HepG2 (cell line): Measurements from ENCODE around the gene CEP104. TPM values are rescaled to one million over a fixed set of nuclear protein-coding genes. Genes with fewer than 3 reads are reported as not detected.

ENCODE experiments used
- ATAC-seq: fragments of 200-7000 bp; cut with Tn5 transposase; 3 replicates; pipeline ENCODE4 v1.9.1; 2020; ENCODE audit warnings: mild to moderate bottlenecking, moderate library complexity
- BruUV-seq: library from RNA; stranded (reverse); fragments of 400-500 nt; replicated peaks from 2 replicates; lab custom pipeline; 2021; lab: Mats Ljungman, UMichigan
- CTCF ChIA-PET: fragments of 300-600 bp; formaldehyde crosslinking; extraction: SDS; loops from one replicate; lab custom pipeline; 2021; ENCODE audit warnings: low total read pairs, inconsistent platforms, low intra/inter-chr PET ratio; lab: Yijun Ruan, JAX
- POLR2A ChIA-PET: fragments of 350-600 bp; sonication (Branson Sonifier 250); formaldehyde crosslinking; loops from one replicate; lab custom pipeline; 2020; ENCODE audit warnings: antibody characterized with exemption, inconsistent platforms; lab: Yijun Ruan, JAX
- DNase-seq: peaks from one replicate; pipeline ENCODE4 v3.0.0-alpha.2; 2015; ENCODE audit warnings: low spot score
- FAIRE-seq: peaks from 3 replicates; lab custom pipeline; 2011; peaks lifted over from hg19 to GRCh38; lab: Jason Lieb, UNC
- H2AFZ ChIP-seq: one replicate; pipeline ENCODE4 v1.6.1; 2011; ENCODE audit warnings: low read length, inconsistent platforms
- H3K27ac ChIP-seq: fragments of 300-600 bp; 3 replicates; pipeline ENCODE4 v1.8.0; 2011; ENCODE audit warnings: mixed run types, mild to moderate bottlenecking, mixed read lengths, low read length, inconsistent platforms; ENCODE audit not compliant: insufficient read depth; ENCODE audit errors: extremely low read length
- H3K27me3 ChIP-seq, 2 experiments: fragments of 200-600 bp in 1 of 2; 2 replicates in 1 of 2; 3 replicates in 1 of 2; pipeline versions ENCODE4 v1.6.0 to v1.8.0; 2011; ENCODE audit warnings: low read length in 2 of 2, mild to moderate bottlenecking in 2 of 2, moderate library complexity in 2 of 2, inconsistent platforms in 1 of 2; ENCODE audit not compliant: insufficient read depth in 2 of 2, control insufficient read depth in 1 of 2
- H3K36me3 ChIP-seq, 2 experiments: fragments of 200-600 bp in 1 of 2; replicated peaks in 1 of 2; 2 replicates in 1 of 2; 3 replicates in 1 of 2; pipeline versions ENCODE4 v1.5.1 to v1.8.0; 2011; ENCODE audit warnings: low read length in 2 of 2, inconsistent platforms in 1 of 2; ENCODE audit not compliant: insufficient read depth in 2 of 2, control insufficient read depth in 1 of 2
- H3K4me1 ChIP-seq: 2 replicates; pipeline ENCODE4 v1.5.1; 2012; ENCODE audit warnings: low read length, inconsistent platforms; ENCODE audit not compliant: insufficient read depth
- H3K4me2 ChIP-seq: 2 replicates; pipeline ENCODE4 v1.6.0; 2011; ENCODE audit warnings: low read depth, low read length, inconsistent platforms
- H3K4me3 ChIP-seq, 3 experiments: fragments of 200-600 bp in 1 of 3; sonication (generic), shearing (Covaris generic) in 1 of 3; replicated peaks in 1 of 3; 2 replicates each; pipeline ENCODE4 v1.5.1; 2011 to 2016; ENCODE audit warnings: low read length in 3 of 3, inconsistent platforms in 2 of 3, low read depth in 2 of 3, mild to moderate bottlenecking in 2 of 3, control low read depth in 1 of 3, mixed read lengths in 1 of 3; ENCODE audit not compliant: insufficient read depth in 1 of 3
- H3K79me2 ChIP-seq: one replicate; pipeline ENCODE4 v1.6.1; 2011; ENCODE audit warnings: low read length, inconsistent platforms; ENCODE audit not compliant: insufficient read depth
- H3K9ac ChIP-seq: 2 replicates; pipeline ENCODE4 v1.6.0; 2011; ENCODE audit warnings: mild to moderate bottlenecking, low read depth, low read length, inconsistent platforms; ENCODE audit not compliant: insufficient read depth
- H3K9me3 ChIP-seq: 2 replicates; pipeline ENCODE4 v1.5.1; 2012; ENCODE audit warnings: mild to moderate bottlenecking, low read length
- H4K20me1 ChIP-seq: 2 replicates; pipeline ENCODE4 v1.6.0; 2011; ENCODE audit warnings: inconsistent platforms, mild to moderate bottlenecking, low read length, moderate library complexity; ENCODE audit not compliant: insufficient read depth
- BHLHE40 ChIP-seq: IDR thresholded peaks from 2 replicates; pipeline ENCODE4 v1.6.1; 2011; ENCODE audit warnings: low read length, improper control_type of control experiment
- CCAR2 ChIP-seq: fragments of 200-400 bp; formaldehyde crosslinking; optimal IDR thresholded peaks from 2 replicates; pipeline ENCODE3; 2018; ENCODE audit warnings: low read depth, mild to moderate bottlenecking, low read length, moderate library complexity
- CEBPG ChIP-seq: IDR thresholded peaks from 2 replicates; pipeline ENCODE4 v1.6.1; 2016
- CENPT ChIP-seq: sonication (generic); formaldehyde crosslinking; IDR thresholded peaks from 2 replicates; pipeline ENCODE4 v1.8.0; 2022; ENCODE audit warnings: low read depth, mild to moderate bottlenecking, moderate library complexity, missing genetic modification reagents
- FOXO1 ChIP-seq: sonication (generic); formaldehyde crosslinking; IDR thresholded peaks from 2 replicates; pipeline ENCODE4 v1.4.0; 2020; ENCODE audit warnings: missing genetic modification reagents
- HNF4A ChIP-seq: sonication (generic); formaldehyde crosslinking; IDR thresholded peaks from 2 replicates; pipeline ENCODE4 v1.4.0; 2020; ENCODE audit warnings: missing genetic modification reagents
- HOXA9 ChIP-seq: sonication (generic); formaldehyde crosslinking; IDR thresholded peaks from 2 replicates; pipeline ENCODE4 v1.8.1; 2022; ENCODE audit warnings: missing genetic modification reagents, mild to moderate bottlenecking, moderate library complexity, borderline replicate concordance
- MAFF ChIP-seq: IDR thresholded peaks from 2 replicates; pipeline ENCODE4 v1.6.1; 2011; ENCODE audit warnings: low read depth, low read length, improper control_type of control experiment
- MEIS1 ChIP-seq: sonication (generic); formaldehyde crosslinking; IDR thresholded peaks from 2 replicates; pipeline ENCODE4 v1.9.0; 2021; ENCODE audit warnings: mild to moderate bottlenecking, missing genetic modification reagents, moderate library complexity, borderline replicate concordance
- PCBP1 ChIP-seq: fragments of 200-400 bp; formaldehyde crosslinking; IDR thresholded peaks from 2 replicates; pipeline ENCODE4 v1.6.1; 2017; ENCODE audit warnings: mild to moderate bottlenecking, low read depth, low read length, borderline replicate concordance
- SAP130 ChIP-seq: IDR thresholded peaks from 2 replicates; pipeline ENCODE4 v1.6.1; 2016; ENCODE audit warnings: low read depth
- TEAD3 ChIP-seq: optimal IDR thresholded peaks from 2 replicates; pipeline ENCODE3; 2016; ENCODE audit warnings: borderline replicate concordance
- WIZ ChIP-seq: sonication (generic); formaldehyde crosslinking; IDR thresholded peaks from 2 replicates; pipeline ENCODE4 v1.5.1; 2020; ENCODE audit warnings: mild to moderate bottlenecking, missing genetic modification reagents
- ZNF101 ChIP-seq: sonication (generic); formaldehyde crosslinking; IDR thresholded peaks from 2 replicates; pipeline ENCODE4 v1.4.0; 2020; ENCODE audit warnings: mild to moderate bottlenecking, low read depth, missing genetic modification reagents, borderline replicate concordance
- ZNF253 ChIP-seq: sonication (generic); formaldehyde crosslinking; IDR thresholded peaks from 2 replicates; pipeline ENCODE4 v1.8.0; 2022; ENCODE audit warnings: mild to moderate bottlenecking, missing genetic modification reagents, borderline replicate concordance
- ZNF329 ChIP-seq: sonication (generic); formaldehyde crosslinking; IDR thresholded peaks from 2 replicates; pipeline ENCODE4 v1.9.0; 2021; ENCODE audit warnings: low read depth, mild to moderate bottlenecking, missing genetic modification reagents
- ZNF382 ChIP-seq: sonication (generic); formaldehyde crosslinking; IDR thresholded peaks from 2 replicates; pipeline ENCODE4 v1.5.0; 2020; ENCODE audit warnings: missing genetic modification reagents, mild to moderate bottlenecking, borderline replicate concordance
- ZNF530 ChIP-seq: sonication (generic); formaldehyde crosslinking; IDR thresholded peaks from 2 replicates; pipeline ENCODE4 v1.5.0; 2020; ENCODE audit warnings: low read depth, mild to moderate bottlenecking, missing genetic modification reagents
- WGBS: methylation state at CpG from one replicate; pipeline ENCODE4 v1.1.6; 2017; ENCODE audit warnings: low lambda C conversion rate; 5-methylcytosine and 5-hydroxymethylcytosine counted together
- in situ Hi-C: cut with HindIII; loops from 2 replicates; pipeline ENCODE4 v1.10.0; 2017; ENCODE audit warnings: low pct_unique_long_range_greater_than_20kb; ENCODE audit not compliant: extremely low pct_ligation_motif_present
- intact Hi-C: fragments of 100-400 bp; cut with micrococcal nuclease; formaldehyde crosslinking; loops from one replicate; pipeline ENCODE4 v1.10.0; 2022; ENCODE audit not compliant: unreplicated experiment
- polyA plus RNA-seq, 8 experiments: library from polyadenylated mRNA; depleted of rRNA in 3 of 8; stranded (reverse) in 7 of 8; unstranded in 1 of 8; fragments of >200 nt; fragmentation: Illumina TruSeq in 4 of 8; extraction: Trizol in 4 of 8; gene quantifications; 2 replicates each; pipeline versions ENCODE4 v1.2.1 to v1.2.3, GENCODE V29; 2011 to 2016; ENCODE audit warnings: low read depth in 4 of 8, missing spikeins in 1 of 8, mixed read lengths in 1 of 8; ENCODE audit not compliant: insufficient read depth in 1 of 8
- total RNA-seq, 5 experiments: library from RNA; depleted of rRNA; stranded (reverse); fragments of >200 nt; fragmentation: Illumina TruSeq; extraction: Trizol; gene quantifications; 2 replicates each; pipeline ENCODE4 v1.2.3, GENCODE V29; 2016; ENCODE audit warnings: low read depth in 1 of 5
- TF ChIP-seq, protein P1 (sequence below): sonication (generic); formaldehyde crosslinking; IDR thresholded peaks from 2 replicates; pipeline ENCODE4 v1.4.0; 2020; ENCODE audit warnings: missing genetic modification reagents

Gene CEP104
- total and polyA plus RNA-seq, 2 of the 13 experiments (the other 11 are each of a cell fraction or from before 2014, with no cell fraction given): 20.4 to 30.1 TPM

DNA sequence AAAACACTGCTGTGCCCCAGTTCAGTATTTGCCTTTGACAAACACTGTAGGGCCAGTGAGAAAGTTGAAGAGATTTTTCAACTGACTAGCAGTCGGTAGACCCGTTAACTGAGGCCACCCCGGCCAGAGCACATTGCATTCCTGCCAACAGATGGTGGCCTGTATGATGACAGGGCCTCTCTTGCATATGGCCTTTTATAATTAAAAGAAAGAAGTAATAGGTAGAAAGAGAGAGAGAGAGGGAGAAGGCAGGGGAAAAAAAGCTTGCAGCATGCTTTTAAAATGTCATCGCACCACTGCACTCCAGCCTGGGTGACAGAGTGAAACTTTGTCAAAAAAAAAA is 47.8 kb upstream of the CEP104 start:
- peak; percentile 37 for DNase-seq
- intact Hi-C loops: loop anchor here (10.0 kb wide), 1 partner anchor 130 kb away; the partner anchor contains the start of gene SMIM1

DNA sequence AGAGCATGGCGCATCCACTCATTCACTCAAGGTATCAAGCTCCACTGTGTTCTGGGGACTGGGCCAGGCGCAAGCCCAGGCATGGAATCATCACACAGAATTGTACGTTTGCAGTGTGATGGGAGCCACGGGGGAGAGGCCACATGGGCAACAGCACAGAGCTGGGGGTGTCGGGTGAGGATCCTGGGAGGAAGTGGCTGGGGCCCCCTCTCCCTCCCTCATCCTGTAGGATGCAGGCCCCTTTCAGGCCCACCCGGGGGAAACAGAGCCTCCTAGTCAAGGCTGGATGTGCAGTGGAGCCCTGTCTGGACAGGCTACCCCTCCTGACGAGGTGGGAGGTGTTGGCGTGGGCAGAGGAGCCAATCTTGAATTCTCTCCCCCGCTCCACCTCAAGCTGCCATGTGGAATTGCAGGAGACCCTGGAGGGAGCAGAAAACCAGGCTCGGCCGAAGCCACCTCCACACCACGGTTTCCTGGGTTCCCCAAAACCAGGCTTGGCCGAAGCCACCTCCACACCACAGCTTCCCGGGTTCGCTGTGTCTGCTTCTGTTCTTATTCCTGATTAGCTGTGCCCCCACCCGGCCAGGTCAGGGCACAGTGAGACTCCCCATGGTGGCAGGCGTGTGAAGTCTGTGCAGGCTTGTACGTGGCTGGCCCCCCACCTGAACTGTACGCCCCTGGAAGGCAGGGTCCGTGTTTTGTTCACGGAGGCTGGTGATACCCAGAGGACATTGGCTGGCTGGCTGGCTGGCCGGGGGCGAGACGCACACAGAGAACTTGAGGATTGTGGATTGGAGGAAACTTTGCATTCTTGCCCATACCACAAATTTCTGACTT is 47.2 kb upstream of the CEP104 start:
- Histone ChIP-seq H3K79me2 (peaks cover 9% of the 10 kb centered on the region), H3K9me3 (no peaks in the 10 kb centered on the region), H3K4me2 (no peak overlapping the region), H3K27me3 (no peaks in the 10 kb centered on the region; a peak in 1 of 5 replicates), H3K4me3 (no peak overlapping the region), H2AFZ (no peak overlapping the region), H3K4me1 (peaks cover 57% of the 10 kb centered on the region), H3K36me3 (no peaks in the 10 kb centered on the region), H4K20me1 (no peaks in the 10 kb centered on the region), H3K9ac (no peak overlapping the region), H3K27ac (no peak overlapping the region)
- ChIA-PET POLR2A (interaction anchor here (1.5 to 1.6 kb wide), 2 partner anchors 38 to 46 kb away, joined by 4 to 5 read pairs; partner anchors contain the start of gene DFFB), CTCF (no interaction called here)
- BruUV-seq: no TSS peak
- ATAC-seq (no peak), FAIRE-seq (no peak), DNase-seq (no peak)
- in situ Hi-C loops: loop anchor here (25.0 kb wide), 1 partner anchor 158 kb away; no protein-coding TSS in a partner anchor
- intact Hi-C loops: loop anchor here (10.0 kb wide), 1 partner anchor 129 kb away; the partner anchor contains the start of gene SMIM1
- 91% methylated on average over 15 of the region's 24 CpGs for WGBS
- TF ChIP-seq HOXA9 (CRISPR knock-in tag) (no peak), ZNF530 (CRISPR knock-in tag) (no peak), ZNF382 (CRISPR knock-in tag) (no peak), ZNF329 (CRISPR knock-in tag) (no peak), PCBP1 (no peak), CCAR2 (no peak), BHLHE40 (no peak), MEIS1 (CRISPR knock-in tag) (no peak), FOXO1 (CRISPR knock-in tag) (no peak), MAFF (no peak), CEBPG (CRISPR knock-in tag) (no peak), HNF4A (CRISPR knock-in tag) (no peak), WIZ (CRISPR knock-in tag) (no peak)

More for the DNA sequence above, 47.8 kb upstream of the CEP104 start:
- FAIRE-seq (no peak), ATAC-seq (no peak)
- no peak overlapping the region for H3K9ac ChIP-seq
- ChIA-PET POLR2A (no interaction called here), CTCF (no interaction called here)
- no TSS peak for BruUV-seq
- H3K27ac ChIP-seq: no peak overlapping the region
- H3K9me3 ChIP-seq: no peaks in the 10 kb centered on the region
- H3K36me3 ChIP-seq: no peaks in the 10 kb centered on the region
- peaks cover 3% of the 10 kb centered on the region for H3K79me2 ChIP-seq
- TF ChIP-seq TEAD3 (CRISPR knock-in tag): peak; percentile 67
- no peak for TF ChIP-seq ZNF101 (CRISPR knock-in tag)
- TF ChIP-seq, protein P1, sequence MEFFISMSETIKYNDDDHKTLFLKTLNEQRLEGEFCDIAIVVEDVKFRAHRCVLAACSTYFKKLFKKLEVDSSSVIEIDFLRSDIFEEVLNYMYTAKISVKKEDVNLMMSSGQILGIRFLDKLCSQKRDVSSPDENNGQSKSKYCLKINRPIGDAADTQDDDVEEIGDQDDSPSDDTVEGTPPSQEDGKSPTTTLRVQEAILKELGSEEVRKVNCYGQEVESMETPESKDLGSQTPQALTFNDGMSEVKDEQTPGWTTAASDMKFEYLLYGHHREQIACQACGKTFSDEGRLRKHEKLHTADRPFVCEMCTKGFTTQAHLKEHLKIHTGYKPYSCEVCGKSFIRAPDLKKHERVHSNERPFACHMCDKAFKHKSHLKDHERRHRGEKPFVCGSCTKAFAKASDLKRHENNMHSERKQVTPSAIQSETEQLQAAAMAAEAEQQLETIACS (CRISPR knock-in tag): no peak
- no peak for TF ChIP-seq SAP130 (CRISPR knock-in tag)
- no peak for TF ChIP-seq CENPT
- TF ChIP-seq ZNF253 (CRISPR knock-in tag): no peak
- in situ Hi-C loops: loop anchor here (25.0 kb wide), 1 partner anchor 157 kb away; no protein-coding TSS in a partner anchor
- WGBS: 62% methylated on average over 4 of the region's 4 CpGs
- no peak overlapping the region for H3K4me2 ChIP-seq
- H2AFZ ChIP-seq: no peak overlapping the region
- no peak overlapping the region for H3K4me3 ChIP-seq
- H3K4me1 ChIP-seq: peaks cover 59% of the 10 kb centered on the region
- no peaks in the 10 kb centered on the region for H4K20me1 ChIP-seq
- no peaks in the 10 kb centered on the region; a peak in 1 of 5 replicates for H3K27me3 ChIP-seq
